Gastrocnemius medialis (tissue), 4 donors: ENCODE data around the gene NR1H3. TPM values are rescaled to one million over a fixed set of nuclear protein-coding genes. Genes with fewer than 3 reads are reported as not detected.

Experiments used
- ATAC-seq, 2 donors: fragments of 150-250 bp; one replicate each; pipeline ENCODE4 v1.9.1; 2016
- DNase-seq, 2 donors: peaks; one replicate each; pipeline ENCODE4 v3.0.0-alpha.2; 2019
- H3K27ac ChIP-seq, 4 donors: fragments of 200-600 bp; sonication (generic); 1 replicate in 1 of 4; 2 replicates in 3 of 4; pipeline ENCODE4 v1.5.1; 2016 to 2018; ENCODE audit warnings: mild to moderate bottlenecking in 2 of 4, moderate library complexity in 1 of 4
- H3K27me3 ChIP-seq, 3 donors: fragments of 200-600 bp; sonication (generic) in 2 of 3; 1 replicate in 1 of 3; 2 replicates in 2 of 3; pipeline versions ENCODE4 v1.5.1 to v1.6.0; 2016 to 2019; ENCODE audit warnings: mild to moderate bottlenecking in 1 of 3, moderate library complexity in 1 of 3
- H3K36me3 ChIP-seq, 2 donors: fragments of 200-600 bp; sonication (generic) in 1 of 2; one replicate each; pipeline ENCODE4 v1.5.1; 2017 to 2018
- H3K4me1 ChIP-seq, 2 donors: fragments of 200-600 bp; sonication (generic) in 1 of 2; one replicate each; pipeline ENCODE4 v1.5.1; 2016 to 2017; ENCODE audit warnings: mild to moderate bottlenecking in 2 of 2
- H3K4me3 ChIP-seq, 4 donors: fragments of 200-600 bp; sonication (generic) in 3 of 4; 1 replicate in 1 of 4; 2 replicates in 3 of 4; pipeline ENCODE4 v1.5.1; 2016 to 2019; ENCODE audit warnings: mild to moderate bottlenecking in 2 of 4
- H3K9me3 ChIP-seq, 3 donors: fragments of 200-600 bp; sonication (generic) in 2 of 3; 1 replicate in 1 of 3; 2 replicates in 2 of 3; pipeline ENCODE4 v1.5.1; 2016 to 2019
- CTCF ChIP-seq, 5 experiments: fragments of 450-650 bp in 3 of 5; fragments of 200-600 bp in 2 of 5; sonication (generic) in 2 of 5; IDR thresholded peaks in 4 of 5; conservative IDR thresholded peaks in 1 of 5; 1 replicate in 4 of 5; 2 replicates in 1 of 5; pipeline ENCODE4 v1.5.1; 2016 to 2019; ENCODE audit warnings: antibody characterized with exemption in 5 of 5, mild to moderate bottlenecking in 3 of 5, moderate library complexity in 3 of 5
- POLR2A ChIP-seq, 2 donors: fragments of 450-650 bp; IDR thresholded peaks; one replicate each; pipeline ENCODE4 v1.6.1; 2017; ENCODE audit warnings: antibody characterized with exemption in 2 of 2, mild to moderate bottlenecking in 2 of 2, moderate library complexity in 2 of 2
- in situ Hi-C, 4 donors: fragments of 200-750 bp; cut with MboI; loops; one replicate each; pipeline versions ENCODE4 v1.15.0 to v1.8.0; 2017; ENCODE audit warnings: low sequenced_read_pairs in 4 of 4
- intact Hi-C: fragments of 100-400 bp; cut with DNase I; formaldehyde crosslinking; loops from one replicate; pipeline ENCODE4 v1.15.1; 2023; ENCODE audit warnings: low total_unique reads
- total RNA-seq, 4 donors: library from RNA; depleted of rRNA; stranded (reverse); fragments of >200 nt; gene quantifications; one replicate each; pipeline versions ENCODE4 v1.1.0 to v1.2.3, GENCODE V29; 2016

Gene NR1H3
- total RNA-seq, 4 donors from 2014 or later: 7.9 to 16.3 (median 12.1) TPM

- H3K4me1 ChIP-seq: peaks cover 40% of the 10 kb centered on the region in 2 donors
- no peaks in the 10 kb centered on the region for H3K27me3 ChIP-seq
- in situ Hi-C loops: no loop called here
- peak overlapping the region in 1 of 4 donors; percentile 19 for H3K4me3 ChIP-seq
- ATAC-seq (peak; percentile 34 to 45), DNase-seq (no peak)
- peak overlapping the region; percentile 98 to 99 (median 98) for H3K27ac ChIP-seq
- intact Hi-C loops: no loop called here
- no peaks in the 10 kb centered on the region for H3K9me3 ChIP-seq
- H3K36me3 ChIP-seq: peaks cover 4 to 35% of the 10 kb centered on the region in 2 donors
- no peak for TF ChIP-seq POLR2A (IDR thresholded peaks at IDR 0.05)
- no peak for TF ChIP-seq CTCF (IDR thresholded peaks at IDR 0.05 in 4 of 5, conservative IDR thresholded peaks at IDR 0.05 in 1 of 5)
Measured at GRCh38 chr11:47272706-47273105, 14.9 kb downstream of the NR1H3 start.

- intact Hi-C loops: no loop called here
- no peak overlapping the region for H3K4me3 ChIP-seq
- no peaks in the 10 kb centered on the region for H3K27me3 ChIP-seq
- H3K9me3 ChIP-seq: no peaks in the 10 kb centered on the region
- in situ Hi-C loops: no loop called here
- no peak for ATAC-seq
- peak overlapping the region in 2 of 4 donors; percentile 98 for H3K27ac ChIP-seq
- peaks cover 4 to 54% of the 10 kb centered on the region in 2 donors for H3K36me3 ChIP-seq
- H3K4me1 ChIP-seq: peaks cover 32 to 44% of the 10 kb centered on the region in 2 donors
- no peak for DNase-seq
- no peak for TF ChIP-seq CTCF (IDR thresholded peaks at IDR 0.05 in 4 of 5, conservative IDR thresholded peaks at IDR 0.05 in 1 of 5)
- TF ChIP-seq POLR2A (IDR thresholded peaks at IDR 0.05): no peak
Measured at GRCh38 chr11:47274495-47275235, 16.9 kb downstream of the NR1H3 start.

GRCh38 chr11:47276923-47277322, 19.1 kb downstream of the NR1H3 start:
- H3K27ac ChIP-seq: peak overlapping the region in 2 of 4 donors; percentile 5 to 19
- in situ Hi-C loops: no loop called here
- TF ChIP-seq CTCF (IDR thresholded peaks at IDR 0.05 in 4 of 5, conservative IDR thresholded peaks at IDR 0.05 in 1 of 5): no peak
- no peak for TF ChIP-seq POLR2A (IDR thresholded peaks at IDR 0.05)
- no peaks in the 10 kb centered on the region for H3K9me3 ChIP-seq
- peaks cover 4 to 68% of the 10 kb centered on the region in 2 donors for H3K36me3 ChIP-seq
- H3K4me3 ChIP-seq: no peak overlapping the region
- ATAC-seq (no peak), DNase-seq (no peak)
- peaks cover 15 to 45% of the 10 kb centered on the region in 2 donors for H3K4me1 ChIP-seq
- no peaks in the 10 kb centered on the region for H3K27me3 ChIP-seq
- intact Hi-C loops: no loop called here

GRCh38 chr11:47278058-47278457, 20.3 kb downstream of the NR1H3 start:
- no peaks in the 10 kb centered on the region for H3K9me3 ChIP-seq
- ATAC-seq: no peak
- no peak for TF ChIP-seq POLR2A (IDR thresholded peaks at IDR 0.05)
- no peak for TF ChIP-seq CTCF (IDR thresholded peaks at IDR 0.05 in 4 of 5, conservative IDR thresholded peaks at IDR 0.05 in 1 of 5)
- H3K4me1 ChIP-seq: peaks cover 4 to 34% of the 10 kb centered on the region in 2 donors
- in situ Hi-C loops (no loop called here), intact Hi-C loops (no loop called here)
- DNase-seq: no peak
- H3K36me3 ChIP-seq: peaks cover 4 to 80% of the 10 kb centered on the region in 2 donors
- no peak overlapping the region for H3K4me3 ChIP-seq
- H3K27ac ChIP-seq: peak overlapping the region in 3 of 4 donors; percentile 5 to 35 (median 19)
- H3K27me3 ChIP-seq: no peaks in the 10 kb centered on the region
